ENCODE data around the gene RFLNA.

GRCh38 chr12:124297856-124298255, 3.0 kb downstream of the RFLNA start:
- TF ChIP-seq CTCF (IDR thresholded peaks at IDR 0.05; ENCODE audit: poor library complexity, severe bottlenecking) (no peak), MXI1 (conservative IDR thresholded peaks at IDR 0.05; ENCODE audit: poor library complexity, severe bottlenecking) (no peak), REST (IDR thresholded peaks at IDR 0.05; ENCODE audit: borderline replicate concordance) (no peak)
